NCI-H2227 (cell line): Measurements from ENCODE around the gene IFI35.

Source experiments
- DNase-seq: peaks from one replicate; lab custom pipeline; 2025; ENCODE audit not compliant: unreplicated experiment; lab: John Stamatoyannopoulos, UW

Gene IFI35

DNA sequence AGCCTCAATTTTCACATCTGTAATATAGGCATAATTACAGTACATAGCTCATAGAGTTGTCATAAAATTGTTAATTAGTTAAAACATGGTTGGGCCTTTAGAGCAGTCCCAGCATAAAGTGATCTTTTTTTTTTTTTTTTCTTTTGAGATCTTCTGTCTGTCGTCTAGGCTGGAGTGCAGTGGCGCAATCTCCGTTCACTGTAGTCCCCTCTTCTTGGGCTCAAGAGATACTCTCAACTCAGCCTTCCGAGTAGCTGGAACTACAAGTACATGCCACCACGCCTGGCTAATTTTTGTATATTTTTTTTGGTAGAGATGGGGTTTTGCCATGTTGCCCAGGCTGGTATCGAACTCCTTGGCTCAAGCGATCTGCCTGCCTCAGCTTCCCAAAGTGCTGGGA is 49.5 kb downstream of the IFI35 start:
- DNase-seq: no peak

DNA sequence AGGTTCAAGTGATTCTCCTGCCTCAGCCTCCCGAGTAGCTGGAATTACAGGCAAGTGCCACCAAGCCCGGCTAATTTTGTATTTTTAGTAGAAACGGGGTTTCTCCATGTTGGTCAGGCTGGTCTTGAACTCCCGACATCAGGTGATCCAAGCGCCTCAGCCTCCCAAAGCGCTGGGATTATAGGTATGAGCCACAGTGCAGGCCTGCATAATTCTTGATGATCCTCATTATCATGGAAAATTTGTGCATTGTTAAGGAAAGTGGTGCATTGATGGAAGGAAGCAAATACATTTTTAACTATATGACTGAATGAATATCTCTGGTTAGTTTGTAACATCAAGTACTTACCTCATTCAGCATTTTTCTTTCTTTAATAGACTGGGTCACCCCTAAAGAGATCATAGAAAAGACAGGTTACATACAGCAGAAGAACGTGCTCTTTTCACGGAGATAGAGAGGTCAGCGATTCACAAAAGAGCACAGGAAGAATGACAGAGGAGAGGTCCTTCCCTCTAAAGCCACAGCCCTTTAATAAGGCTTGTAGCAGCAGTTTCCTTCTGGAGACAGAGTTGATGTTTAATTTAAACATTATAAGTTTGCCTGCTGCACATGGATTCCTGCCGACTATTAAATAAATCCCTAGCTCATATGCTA is 56.5 kb downstream of the IFI35 start:
- no peak for DNase-seq
